Measurements from ENCODE around the gene COA7. TPM values are rescaled to one million over a fixed set of nuclear protein-coding genes. Genes with fewer than 3 reads are reported as not detected.
"Not testable (repeated sequence)": the region's sequence is repeated elsewhere in the genome, so short reads cannot be mapped to it uniquely, and the experiment has no call there.

COA7 gene
- total and polyA plus RNA-seq, 10 of the 15 experiments (the other 5 are each of a cell fraction or from before 2014, with no cell fraction given) = 7.5 to 20.2 (median 15.4) TPM

DNA sequence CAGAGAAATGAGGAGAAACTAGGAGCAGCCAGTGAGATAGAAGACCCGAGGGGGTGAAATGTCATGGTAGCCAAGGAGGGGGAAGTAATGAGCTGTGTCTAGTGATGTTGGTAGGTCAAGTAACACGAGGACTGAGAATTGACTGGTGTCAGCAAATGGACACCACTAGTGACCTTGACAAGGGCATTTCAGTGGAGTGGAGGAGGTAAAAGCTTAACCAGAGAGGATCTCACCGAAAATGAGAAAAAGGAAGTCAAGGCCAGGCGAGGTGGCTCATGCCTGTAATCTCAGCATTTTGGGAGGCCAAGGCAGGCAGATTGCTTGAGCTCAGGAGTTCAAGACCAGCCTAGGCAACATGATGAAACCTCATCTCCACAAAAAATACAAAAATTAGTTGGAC, 25.1 kb upstream of the COA7 start:
- Histone ChIP-seq H3K9me3 (replicated peaks; ENCODE audit: control insufficient read depth, insufficient read depth, low read length) (no peaks in the 10 kb centered on the region), H2AFZ (ENCODE audit: control insufficient read depth, low read depth, low read length) (no peak overlapping the region), H3K79me2 (ENCODE audit: control insufficient read depth, insufficient read depth, low read length) (peaks cover 12% of the 10 kb centered on the region), H3K4me1 (ENCODE audit: control insufficient read depth, insufficient read depth, low read length) (no peaks in the 10 kb centered on the region; the same call in 1 of the 2 replicates), H3K36me3 (ENCODE audit: control insufficient read depth in 2 of 2, insufficient read depth in 2 of 2, low read length in 1 of 2) (no peaks in the 10 kb centered on the region), H4K20me1 (ENCODE audit: control insufficient read depth, insufficient read depth) (no peaks in the 10 kb centered on the region), H3K4me2 (ENCODE audit: control insufficient read depth, insufficient read depth) (no peak overlapping the region), H3K27ac (ENCODE audit: control insufficient read depth, insufficient read depth) (no peak overlapping the region), H3K9ac (ENCODE audit: control insufficient read depth, insufficient read depth, low read length) (no peak overlapping the region), H3K4me3 (no peak overlapping the region), H3K27me3 (replicated peaks in 1 of 2; ENCODE audit: control insufficient read depth in 2 of 2, insufficient read depth in 2 of 2, low read length in 1 of 2) (no peaks in the 10 kb centered on the region)
- SMC1A ChIA-PET (ENCODE audit: uncharacterized antibody, unreplicated experiment) = interaction anchor here (0.9 to 1.3 kb wide), 2 partner anchors 22 to 164 kb away, joined by 3 to 4 read pairs; no protein-coding TSS in a partner anchor
- no TSS peak for BruUV-seq (replicated peaks)
- in situ Hi-C loops (cut with MboI) (no loop called here), intact Hi-C loops (cut with micrococcal nuclease; ENCODE audit: unreplicated experiment) (no loop called here)
- RAD21 ChIA-PET (ENCODE audit: unreplicated experiment) = no interaction called here
- POLR2A ChIA-PET = interaction anchor here (0.6 kb wide), 1 partner anchor 1239 kb away, joined by 4 read pairs; no protein-coding TSS in a partner anchor
- CTCF ChIA-PET = interaction anchor here (0.8 to 1.6 kb wide), 5 partner anchors 10 to 103 kb away, joined by 3 to 6 read pairs (median 3); no protein-coding TSS in a partner anchor
- no peak for DNase-seq (ENCODE audit: low read depth, low spot score)
- TF ChIP-seq CREM (IDR thresholded peaks at IDR 0.05; ENCODE audit: low read depth) (no peak), SUZ12 (IDR thresholded peaks at IDR 0.05; ENCODE audit: unreplicated experiment) (no peak), TCF12 (IDR thresholded peaks at IDR 0.05; ENCODE audit: low read depth, low read length) (no peak)
- TF ChIP-seq, protein P1, sequence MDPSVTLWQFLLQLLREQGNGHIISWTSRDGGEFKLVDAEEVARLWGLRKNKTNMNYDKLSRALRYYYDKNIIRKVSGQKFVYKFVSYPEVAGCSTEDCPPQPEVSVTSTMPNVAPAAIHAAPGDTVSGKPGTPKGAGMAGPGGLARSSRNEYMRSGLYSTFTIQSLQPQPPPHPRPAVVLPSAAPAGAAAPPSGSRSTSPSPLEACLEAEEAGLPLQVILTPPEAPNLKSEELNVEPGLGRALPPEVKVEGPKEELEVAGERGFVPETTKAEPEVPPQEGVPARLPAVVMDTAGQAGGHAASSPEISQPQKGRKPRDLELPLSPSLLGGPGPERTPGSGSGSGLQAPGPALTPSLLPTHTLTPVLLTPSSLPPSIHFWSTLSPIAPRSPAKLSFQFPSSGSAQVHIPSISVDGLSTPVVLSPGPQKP (IDR thresholded peaks at IDR 0.05; ENCODE audit: low read depth, low read length) = no peak
- WGBS (ENCODE audit: insufficient coverage, insufficient replicate concordance, low lambda C conversion rate, missing lambda C conversion rate) = 43% methylated on average over 4 of the region's 4 CpGs
- no peak for ATAC-seq
- FAIRE-seq = no peak

DNA sequence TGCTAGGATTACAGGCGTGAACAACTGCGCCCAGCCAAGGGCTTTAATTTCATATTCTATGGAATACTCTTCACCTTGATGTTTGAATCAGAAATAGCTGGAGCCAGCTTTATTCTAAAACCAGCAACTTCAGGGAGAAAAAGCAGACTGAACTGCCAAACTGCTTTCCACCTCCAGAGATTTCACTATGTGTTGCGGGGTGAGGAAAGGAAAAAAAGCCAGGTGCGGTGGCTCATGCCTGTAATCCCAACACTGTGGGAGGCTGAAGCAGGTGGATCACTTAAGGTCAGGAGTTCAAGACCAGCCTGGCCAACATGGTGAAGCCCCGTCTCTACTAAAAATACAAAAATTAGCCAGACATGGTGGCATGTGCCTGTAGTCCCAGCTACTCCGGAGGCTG, 17.1 kb upstream of the COA7 start:
- H3K9me3 ChIP-seq (replicated peaks; ENCODE audit: control insufficient read depth, insufficient read depth, low read length); H3K4me2 ChIP-seq (ENCODE audit: control insufficient read depth, insufficient read depth); RAD21 ChIA-PET (ENCODE audit: unreplicated experiment); H3K4me1 ChIP-seq (ENCODE audit: control insufficient read depth, insufficient read depth, low read length); BruUV-seq (replicated peaks); H3K79me2 ChIP-seq (ENCODE audit: control insufficient read depth, insufficient read depth, low read length); H3K36me3 ChIP-seq (ENCODE audit: control insufficient read depth in 2 of 2, insufficient read depth in 2 of 2, low read length in 1 of 2); H4K20me1 ChIP-seq (ENCODE audit: control insufficient read depth, insufficient read depth); intact Hi-C loops (cut with micrococcal nuclease; ENCODE audit: unreplicated experiment); H3K27me3 ChIP-seq (replicated peaks in 1 of 2; ENCODE audit: control insufficient read depth in 2 of 2, insufficient read depth in 2 of 2, low read length in 1 of 2); H3K4me3 ChIP-seq; H2AFZ ChIP-seq (ENCODE audit: control insufficient read depth, low read depth, low read length); ATAC-seq; H3K9ac ChIP-seq (ENCODE audit: control insufficient read depth, insufficient read depth, low read length); FAIRE-seq; DNase-seq (ENCODE audit: low read depth, low spot score); POLR2A ChIA-PET; H3K27ac ChIP-seq (ENCODE audit: control insufficient read depth, insufficient read depth); in situ Hi-C loops (cut with MboI): not testable (repeated sequence)
- SMC1A ChIA-PET (ENCODE audit: uncharacterized antibody, unreplicated experiment) = interaction anchor here (0.6 kb wide), 1 partner anchor 300 kb away, joined by 3 read pairs; no protein-coding TSS in a partner anchor
- CTCF ChIA-PET = interaction anchor here (0.8 to 1.1 kb wide), 2 partner anchors 14 to 16 kb away, joined by 3 read pairs; no protein-coding TSS in a partner anchor
- 82% methylated on average over 6 of the region's 6 CpGs for WGBS (ENCODE audit: insufficient coverage, insufficient replicate concordance, low lambda C conversion rate, missing lambda C conversion rate)
